PFSK-1 (cell line): Measurements from ENCODE around the gene LANCL2.

ENCODE experiments used
- FOXP2 ChIP-seq: optimal IDR thresholded peaks from 2 replicates; pipeline ENCODE3; 2011; ENCODE audit warnings: borderline replicate concordance, control low read depth, inconsistent platforms; ENCODE audit not compliant: insufficient read depth; ENCODE audit errors: extremely low read length, extremely low read depth
- POLR2AphosphoS5 ChIP-seq: IDR thresholded peaks from 2 replicates; pipeline ENCODE4 v1.6.1; 2012; ENCODE audit warnings: low read depth, mild to moderate bottlenecking, control low read depth, low read length, moderate library complexity
- REST ChIP-seq, 2 experiments: IDR thresholded peaks; 2 replicates each; pipeline versions ENCODE4 v1.6.1 to v1.8.0; 2011 to 2012; ENCODE audit warnings: low read depth in 2 of 2, low read length in 2 of 2, control low read depth in 1 of 2, inconsistent platforms in 1 of 2, mild to moderate bottlenecking in 1 of 2, moderate library complexity in 1 of 2; ENCODE audit not compliant: insufficient read depth in 1 of 2
- SIN3A ChIP-seq: IDR thresholded peaks from 2 replicates; pipeline ENCODE4 v1.6.1; 2012; ENCODE audit warnings: mild to moderate bottlenecking, low read length, moderate library complexity, borderline replicate concordance; ENCODE audit not compliant: insufficient read depth
- TAF1 ChIP-seq: IDR thresholded peaks from 2 replicates; pipeline ENCODE4 v1.6.1; 2012; ENCODE audit warnings: low read length, control low read depth, borderline replicate concordance; ENCODE audit not compliant: insufficient read depth

Gene LANCL2

GRCh38 chr7:55468495-55468894 is 103.4 kb downstream of the LANCL2 start:
- TF ChIP-seq REST (IDR thresholded peaks at IDR 0.05; ENCODE audit: insufficient read depth in 1 of 2, low read depth in 2 of 2, low read length in 2 of 2): no peak
- no peak for TF ChIP-seq FOXP2
- TF ChIP-seq SIN3A: no peak
- TF ChIP-seq TAF1: no peak
- TF ChIP-seq POLR2AphosphoS5: no peak

GRCh38 chr7:55469271-55469681 is 104.1 kb downstream of the LANCL2 start:
- no peak for TF ChIP-seq POLR2AphosphoS5
- no peak for TF ChIP-seq REST (IDR thresholded peaks at IDR 0.05; ENCODE audit: insufficient read depth in 1 of 2, low read depth in 2 of 2, low read length in 2 of 2)
- TF ChIP-seq TAF1: no peak
- no peak for TF ChIP-seq FOXP2
- no peak for TF ChIP-seq SIN3A

GRCh38 chr7:55469721-55470120 is 104.6 kb downstream of the LANCL2 start:
- TF ChIP-seq REST (IDR thresholded peaks at IDR 0.05; ENCODE audit: insufficient read depth in 1 of 2, low read depth in 2 of 2, low read length in 2 of 2): no peak
- no peak for TF ChIP-seq FOXP2
- no peak for TF ChIP-seq SIN3A
- no peak for TF ChIP-seq TAF1
- no peak for TF ChIP-seq POLR2AphosphoS5

GRCh38 chr7:55470261-55470660 is 105.1 kb downstream of the LANCL2 start:
- no peak for TF ChIP-seq TAF1
- TF ChIP-seq REST (IDR thresholded peaks at IDR 0.05; ENCODE audit: insufficient read depth in 1 of 2, low read depth in 2 of 2, low read length in 2 of 2): no peak
- no peak for TF ChIP-seq FOXP2
- no peak for TF ChIP-seq POLR2AphosphoS5
- TF ChIP-seq SIN3A: no peak
